ENCODE measurements around the gene NEK6.

DNA sequence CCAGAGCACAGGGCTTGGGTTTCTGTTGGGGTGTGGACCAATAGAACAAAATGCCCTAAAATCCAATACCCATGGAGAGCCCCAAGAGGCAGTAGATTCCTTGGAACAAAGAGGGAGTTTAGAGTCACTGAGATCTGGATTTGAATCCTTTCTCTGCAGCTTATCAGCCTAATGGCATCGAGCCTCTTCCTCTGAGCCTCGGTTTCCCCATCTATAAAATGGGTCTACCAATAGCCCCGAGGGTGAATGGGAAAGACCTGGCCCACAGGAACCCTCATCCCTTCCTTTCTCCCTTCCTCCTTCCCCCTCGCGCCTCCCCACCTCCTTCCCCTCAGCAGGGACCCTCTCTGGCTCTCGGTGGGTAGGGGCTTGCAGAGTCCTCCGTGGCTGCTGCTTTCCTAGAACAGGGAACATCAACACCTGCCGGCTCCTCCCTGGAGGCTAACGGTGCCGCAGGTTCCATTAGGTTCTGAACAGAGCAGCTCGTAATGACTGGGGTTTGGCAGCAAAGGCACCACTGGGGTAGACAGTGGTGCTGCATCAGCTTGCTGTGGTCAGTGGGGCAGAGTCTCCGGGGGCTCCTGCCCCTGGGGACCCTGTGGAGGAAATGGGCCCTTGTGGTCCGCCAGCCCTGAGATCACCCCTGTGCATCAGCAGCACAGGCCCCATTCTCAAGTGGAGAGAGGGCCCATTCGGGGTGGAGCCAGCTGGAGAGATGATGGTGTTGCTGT lies 40.3 kb downstream of the NEK6 start:
- TF ChIP-seq, protein P1, sequence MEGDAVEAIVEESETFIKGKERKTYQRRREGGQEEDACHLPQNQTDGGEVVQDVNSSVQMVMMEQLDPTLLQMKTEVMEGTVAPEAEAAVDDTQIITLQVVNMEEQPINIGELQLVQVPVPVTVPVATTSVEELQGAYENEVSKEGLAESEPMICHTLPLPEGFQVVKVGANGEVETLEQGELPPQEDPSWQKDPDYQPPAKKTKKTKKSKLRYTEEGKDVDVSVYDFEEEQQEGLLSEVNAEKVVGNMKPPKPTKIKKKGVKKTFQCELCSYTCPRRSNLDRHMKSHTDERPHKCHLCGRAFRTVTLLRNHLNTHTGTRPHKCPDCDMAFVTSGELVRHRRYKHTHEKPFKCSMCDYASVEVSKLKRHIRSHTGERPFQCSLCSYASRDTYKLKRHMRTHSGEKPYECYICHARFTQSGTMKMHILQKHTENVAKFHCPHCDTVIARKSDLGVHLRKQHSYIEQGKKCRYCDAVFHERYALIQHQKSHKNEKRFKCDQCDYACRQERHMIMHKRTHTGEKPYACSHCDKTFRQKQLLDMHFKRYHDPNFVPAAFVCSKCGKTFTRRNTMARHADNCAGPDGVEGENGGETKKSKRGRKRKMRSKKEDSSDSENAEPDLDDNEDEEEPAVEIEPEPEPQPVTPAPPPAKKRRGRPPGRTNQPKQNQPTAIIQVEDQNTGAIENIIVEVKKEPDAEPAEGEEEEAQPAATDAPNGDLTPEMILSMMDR (IDR thresholded peaks at IDR 0.05; ENCODE audit: low read depth, low read length, poor library complexity, severe bottlenecking) = no peak
- no peak for TF ChIP-seq EZH2phosphoT487 (IDR thresholded peaks at IDR 0.05; ENCODE audit: borderline replicate concordance, low read length)
